Measurements from ENCODE around the gene DUSP7. TPM values are rescaled to one million over a fixed set of nuclear protein-coding genes. Genes with fewer than 3 reads are reported as not detected.

Gene DUSP7
- total RNA-seq, 1 donor, result 7.0 TPM

- Histone ChIP-seq H3K27me3 (ENCODE audit: insufficient read depth, low read length) (no peaks in the 10 kb centered on the region), H3K9me3 (ENCODE audit: low read depth, low read length) (no peaks in the 10 kb centered on the region), H3K4me3 (ENCODE audit: low read length) (no peak overlapping the region), H3K4me1 (ENCODE audit: insufficient read depth, low read length) (no peaks in the 10 kb centered on the region)
These were observed 33.1 kb downstream of the DUSP7 start for GRCh38 chr3:52023101-52023770.

GRCh38 chr3:52022323-52023100 is 33.9 kb downstream of the DUSP7 start:
- Histone ChIP-seq H3K4me1 (ENCODE audit: insufficient read depth, low read length) (no peaks in the 10 kb centered on the region), H3K27me3 (ENCODE audit: insufficient read depth, low read length) (no peaks in the 10 kb centered on the region), H3K9me3 (ENCODE audit: low read depth, low read length) (no peaks in the 10 kb centered on the region), H3K4me3 (ENCODE audit: low read length) (no peak overlapping the region)

DNA sequence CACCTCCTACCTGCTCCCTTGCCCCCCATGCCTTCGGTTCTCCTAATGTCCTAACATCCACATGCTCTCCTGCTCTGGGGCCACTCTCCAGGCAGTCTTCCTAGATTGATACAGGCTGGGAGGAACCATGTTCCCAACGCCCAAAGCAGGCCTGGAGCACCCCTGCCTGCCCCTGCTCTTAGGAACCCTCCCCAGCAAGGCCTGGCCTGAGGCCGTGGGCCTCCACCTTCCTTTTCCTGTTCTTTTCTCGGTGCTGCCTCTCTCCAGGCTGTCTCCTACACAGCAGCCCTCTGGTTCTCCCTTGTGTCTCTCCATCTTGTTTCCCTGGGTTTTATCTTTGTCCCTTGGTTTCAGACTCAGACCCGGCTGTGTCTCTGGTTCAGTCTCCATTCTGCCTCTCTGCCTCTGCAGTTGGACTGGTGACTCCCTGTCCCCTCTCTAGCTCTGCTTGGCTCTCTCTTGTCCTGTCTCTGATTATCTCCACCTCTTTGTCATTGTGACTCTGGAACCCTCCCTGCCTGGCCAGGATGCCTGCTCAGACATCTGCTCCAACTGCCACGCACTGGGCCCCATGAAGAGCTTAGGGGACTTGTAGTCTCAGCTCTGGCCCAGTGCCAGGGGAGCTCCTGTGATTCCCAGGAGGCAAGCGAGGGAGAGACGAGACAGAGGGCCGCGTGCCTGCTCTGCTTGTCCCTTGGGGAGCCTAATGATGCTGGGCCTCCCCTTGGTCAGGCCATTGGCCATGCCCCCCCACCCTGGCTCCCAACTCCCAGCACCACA is 34.7 kb downstream of the DUSP7 start:
- Histone ChIP-seq H3K4me3 (ENCODE audit: low read length) (no peak overlapping the region), H3K9me3 (ENCODE audit: low read depth, low read length) (no peaks in the 10 kb centered on the region), H3K4me1 (ENCODE audit: insufficient read depth, low read length) (no peaks in the 10 kb centered on the region), H3K27me3 (ENCODE audit: insufficient read depth, low read length) (no peaks in the 10 kb centered on the region)

DNA sequence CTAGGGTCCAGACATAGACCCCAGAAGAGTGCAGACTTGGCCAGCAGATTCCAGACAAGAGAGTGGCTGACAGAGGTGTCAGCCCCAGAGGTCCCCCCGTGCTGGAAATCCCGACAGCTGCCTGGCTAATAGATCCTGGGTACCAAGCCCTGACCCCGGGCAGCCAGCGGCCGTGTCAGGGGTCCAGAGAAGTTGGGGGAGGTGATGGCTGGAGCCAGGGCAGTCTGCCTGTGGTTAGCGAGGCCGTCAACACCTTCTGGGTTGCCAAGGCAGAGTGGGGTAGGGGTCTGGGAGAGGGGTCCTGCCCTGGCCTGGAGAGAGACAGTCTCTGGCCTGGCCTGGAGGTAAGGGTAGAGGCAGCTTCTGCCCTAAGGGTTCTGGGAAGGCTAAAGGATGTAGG is 35.6 kb downstream of the DUSP7 start:
- no peaks in the 10 kb centered on the region for H3K4me1 ChIP-seq (ENCODE audit: insufficient read depth, low read length)
- no peaks in the 10 kb centered on the region for H3K9me3 ChIP-seq (ENCODE audit: low read depth, low read length)
- H3K4me3 ChIP-seq (ENCODE audit: low read length), result no peak overlapping the region
- no peaks in the 10 kb centered on the region for H3K27me3 ChIP-seq (ENCODE audit: insufficient read depth, low read length)

DNA sequence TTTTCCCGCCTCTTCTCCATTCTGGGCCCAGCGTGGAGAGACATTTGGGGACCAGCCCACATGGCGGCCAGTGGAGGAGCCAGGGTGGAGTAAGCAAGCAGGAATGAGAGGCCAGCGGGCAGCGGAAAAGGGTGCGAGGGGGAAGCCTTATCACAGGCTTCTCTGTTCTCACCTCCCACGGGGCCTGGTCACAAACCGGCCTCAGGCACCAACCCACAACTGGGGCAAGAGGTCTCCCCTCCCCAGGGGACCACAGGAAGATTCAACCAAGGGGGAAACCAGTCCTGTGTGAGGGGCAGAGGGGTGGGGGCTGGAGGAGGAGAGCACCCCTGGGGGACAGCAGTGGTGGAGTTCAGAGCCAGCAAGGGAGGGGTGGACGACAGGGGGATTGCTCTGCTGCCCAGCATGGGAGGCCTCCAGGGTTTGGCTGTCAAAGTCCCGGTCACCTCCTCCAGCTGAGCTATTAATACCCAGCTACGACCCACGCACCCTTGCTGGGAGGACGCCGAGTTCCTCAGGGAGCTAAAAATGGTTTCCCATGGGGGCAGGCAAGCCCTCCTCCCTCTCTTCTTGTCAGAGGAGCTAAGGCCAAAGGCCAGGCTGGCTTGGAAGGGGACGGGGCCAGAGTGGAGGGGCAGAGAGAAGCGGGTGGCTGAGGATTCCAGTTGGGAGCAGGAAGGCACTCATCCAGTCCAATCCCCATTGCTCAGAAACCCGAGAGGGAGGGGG is 36.9 kb downstream of the DUSP7 start:
- Histone ChIP-seq H3K4me1 (ENCODE audit: insufficient read depth, low read length) (no peaks in the 10 kb centered on the region), H3K9me3 (ENCODE audit: low read depth, low read length) (no peaks in the 10 kb centered on the region), H3K4me3 (ENCODE audit: low read length) (no peak overlapping the region), H3K27me3 (ENCODE audit: insufficient read depth, low read length) (no peaks in the 10 kb centered on the region)

GRCh38 chr3:52018319-52019000 is 37.9 kb downstream of the DUSP7 start:
- no peak overlapping the region for H3K4me3 ChIP-seq (ENCODE audit: low read length)
- H3K4me1 ChIP-seq (ENCODE audit: insufficient read depth, low read length), result no peaks in the 10 kb centered on the region
- no peaks in the 10 kb centered on the region for H3K27me3 ChIP-seq (ENCODE audit: insufficient read depth, low read length)
- no peaks in the 10 kb centered on the region for H3K9me3 ChIP-seq (ENCODE audit: low read depth, low read length)

- Histone ChIP-seq H3K27me3 (ENCODE audit: insufficient read depth, low read length) (no peaks in the 10 kb centered on the region), H3K9me3 (ENCODE audit: low read depth, low read length) (no peaks in the 10 kb centered on the region), H3K4me3 (ENCODE audit: low read length) (no peak overlapping the region), H3K4me1 (ENCODE audit: insufficient read depth, low read length) (no peaks in the 10 kb centered on the region)
These were observed 38.8 kb downstream of the DUSP7 start for GRCh38 chr3:52017586-52017985.

GRCh38 chr3:52015438-52016228 is 40.7 kb downstream of the DUSP7 start:
- Histone ChIP-seq H3K9me3 (ENCODE audit: low read depth, low read length) (no peaks in the 10 kb centered on the region), H3K27me3 (ENCODE audit: insufficient read depth, low read length) (no peaks in the 10 kb centered on the region), H3K4me1 (ENCODE audit: insufficient read depth, low read length) (no peaks in the 10 kb centered on the region), H3K4me3 (ENCODE audit: low read length) (no peak overlapping the region)

DNA sequence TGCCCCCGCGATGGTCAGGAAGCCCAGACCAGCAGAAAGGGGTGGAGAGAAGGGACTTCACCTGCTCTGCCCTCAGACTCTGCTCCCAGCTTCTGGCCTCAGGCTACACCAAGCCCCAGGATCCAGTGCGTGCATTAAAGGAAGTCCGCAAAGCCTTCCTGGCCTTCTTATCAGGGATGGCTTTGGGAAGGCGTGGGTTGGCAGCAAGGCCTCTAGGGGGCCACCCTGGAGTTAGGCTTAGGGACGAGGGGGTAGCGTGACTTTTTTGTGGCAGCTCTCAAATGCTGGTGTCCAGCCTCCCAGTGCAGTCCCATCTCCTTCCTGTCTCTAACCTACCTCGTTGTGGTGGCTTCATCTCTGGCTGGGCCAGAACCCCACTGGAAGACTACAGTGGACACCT is 41.8 kb downstream of the DUSP7 start:
- Histone ChIP-seq H3K9me3 (ENCODE audit: low read depth, low read length) (no peaks in the 10 kb centered on the region), H3K4me1 (ENCODE audit: insufficient read depth, low read length) (no peaks in the 10 kb centered on the region), H3K27me3 (ENCODE audit: insufficient read depth, low read length) (no peaks in the 10 kb centered on the region), H3K4me3 (ENCODE audit: low read length) (no peak overlapping the region)

DNA sequence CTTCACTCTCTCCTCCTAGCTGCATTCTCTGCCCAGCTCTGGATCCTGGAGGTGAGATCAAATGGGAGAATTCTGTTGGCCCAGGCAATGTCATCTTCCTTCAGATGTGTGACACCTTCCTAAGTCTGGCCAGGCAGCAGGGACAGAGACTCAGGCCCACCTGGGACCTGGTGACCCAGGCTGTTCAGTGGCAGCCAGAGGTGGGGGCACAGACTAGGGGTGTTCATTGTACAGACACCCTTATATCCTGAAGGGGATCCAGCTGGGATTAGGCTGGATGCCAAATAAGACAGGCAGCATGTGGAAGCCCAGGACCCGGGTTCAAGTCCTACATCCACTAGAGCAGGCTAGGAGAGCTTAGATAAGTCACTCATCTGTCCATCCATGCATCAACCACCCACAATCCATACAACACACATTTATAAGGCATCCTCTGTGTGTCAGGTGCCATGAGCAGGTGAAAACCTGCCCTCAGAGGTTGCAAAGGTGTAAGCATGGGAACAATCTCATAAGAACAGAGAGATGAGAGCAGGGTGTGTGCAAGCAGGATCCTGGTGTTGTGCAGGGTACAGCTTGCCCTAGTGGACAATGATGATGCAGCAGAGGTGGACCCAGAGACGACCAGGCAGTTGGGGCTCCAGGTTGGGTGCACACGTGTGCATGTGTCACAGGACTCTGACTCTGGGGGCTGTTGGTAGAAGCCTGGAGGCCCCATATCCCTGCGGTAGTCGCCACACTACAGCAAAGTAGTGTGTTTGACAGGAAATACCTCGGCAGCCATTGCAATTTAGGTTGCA is 42.4 kb downstream of the DUSP7 start:
- no peaks in the 10 kb centered on the region for H3K9me3 ChIP-seq (ENCODE audit: low read depth, low read length)
- no peak overlapping the region for H3K4me3 ChIP-seq (ENCODE audit: low read length)
- no peaks in the 10 kb centered on the region for H3K4me1 ChIP-seq (ENCODE audit: insufficient read depth, low read length)
- H3K27me3 ChIP-seq (ENCODE audit: insufficient read depth, low read length), result no peaks in the 10 kb centered on the region

GRCh38 chr3:52012699-52013098 is 43.7 kb downstream of the DUSP7 start:
- Histone ChIP-seq H3K4me1 (ENCODE audit: insufficient read depth, low read length) (no peaks in the 10 kb centered on the region), H3K27me3 (ENCODE audit: insufficient read depth, low read length) (no peaks in the 10 kb centered on the region), H3K9me3 (ENCODE audit: low read depth, low read length) (no peaks in the 10 kb centered on the region), H3K4me3 (ENCODE audit: low read length) (no peak overlapping the region)

- Histone ChIP-seq H3K27me3 (ENCODE audit: insufficient read depth, low read length) (no peaks in the 10 kb centered on the region), H3K4me3 (ENCODE audit: low read length) (no peak overlapping the region), H3K4me1 (ENCODE audit: insufficient read depth, low read length) (peaks cover 10% of the 10 kb centered on the region), H3K9me3 (ENCODE audit: low read depth, low read length) (no peaks in the 10 kb centered on the region)
These were observed 45.9 kb downstream of the DUSP7 start for GRCh38 chr3:52010431-52010830.

GRCh38 chr3:52007291-52007690 is 49.1 kb downstream of the DUSP7 start:
- Histone ChIP-seq H3K4me1 (ENCODE audit: insufficient read depth, low read length) (peaks cover 10% of the 10 kb centered on the region), H3K9me3 (ENCODE audit: low read depth, low read length) (no peaks in the 10 kb centered on the region), H3K27me3 (ENCODE audit: insufficient read depth, low read length) (no peaks in the 10 kb centered on the region), H3K4me3 (ENCODE audit: low read length) (no peak overlapping the region)

Measured in mononuclear cell (primary cell).